ENCODE results near the gene HEATR9.

DNA sequence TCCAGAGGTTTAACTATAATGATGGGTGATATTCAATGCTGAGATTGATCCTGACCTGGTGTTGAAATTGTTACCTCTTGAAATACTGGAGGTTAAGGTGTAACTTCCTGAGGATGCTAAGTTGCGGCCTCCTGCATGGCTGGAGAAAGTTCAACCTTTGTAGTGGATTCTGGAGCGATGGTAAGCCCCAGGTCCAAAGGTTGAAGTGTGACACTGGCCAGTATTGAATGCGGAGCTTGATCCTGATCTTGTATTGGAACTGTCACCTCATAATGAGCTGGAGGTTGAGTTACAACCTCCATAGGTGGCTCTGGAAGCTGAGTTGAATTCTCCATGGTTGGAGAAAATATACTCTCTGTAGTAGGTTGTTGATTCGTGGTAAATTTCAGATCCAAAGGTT is 44.9 kb upstream of the HEATR9 start:
- no peak for TF ChIP-seq EZH2phosphoT487 (IDR thresholded peaks at IDR 0.05; ENCODE audit: low read depth, severe bottlenecking, unreplicated experiment)
- TF ChIP-seq EZH2 (IDR thresholded peaks at IDR 0.05; ENCODE audit: borderline replicate concordance), result no peak

Data from hepatocyte (in vitro differentiated cells).